HFFc6 (cell line): Measurements from ENCODE around the gene UNK. TPM values are rescaled to one million over a fixed set of nuclear protein-coding genes. Genes with fewer than 3 reads are reported as not detected.
"Not testable (repeated sequence)": the region's sequence is repeated elsewhere in the genome, so short reads cannot be mapped to it uniquely, and the experiment has no call there.

ENCODE experiments used
- DNase-seq: peaks from one replicate; pipeline ENCODE4 v3.0.0-alpha.2; 2018
- H3K27ac Mint-ChIP-seq: 2 replicates; pipeline ENCODE4 v1.8.0; 2020; ENCODE audit warnings: mild to moderate bottlenecking, mixed read lengths
- H3K27me3 Mint-ChIP-seq: 2 replicates; pipeline ENCODE4 v1.8.0; 2021; ENCODE audit warnings: mild to moderate bottlenecking, moderate library complexity, mixed read lengths; ENCODE audit not compliant: insufficient read depth
- H3K36me3 Mint-ChIP-seq: 2 replicates; pipeline ENCODE4 v1.8.0; 2021; ENCODE audit warnings: low read depth, mixed read lengths
- H3K4me1 Mint-ChIP-seq: 2 replicates; pipeline ENCODE4 v1.8.0; 2020; ENCODE audit warnings: low read depth, mixed read lengths
- H3K4me3 Mint-ChIP-seq: 2 replicates; pipeline ENCODE4 v1.8.0; 2020; ENCODE audit warnings: mild to moderate bottlenecking, moderate library complexity, mixed read lengths
- H3K9me3 Mint-ChIP-seq: 2 replicates; pipeline ENCODE4 v1.8.0; 2020; ENCODE audit warnings: mild to moderate bottlenecking, mixed read lengths
- total RNA-seq, 6 experiments: library from RNA; stranded (reverse); fragmentation: NEBNext Ultra II Directional; extraction: Animal tissue kit (Norgen Biotek cat#: 25700); gene quantifications; 2 replicates in 1 of 6; 3 replicates in 5 of 6; pipeline ENCODE4 v1.2.3, GENCODE V29; 2021
- TF ChIP-seq, protein P1 (sequence below): fragments of 200-600 bp; sonication (generic); IDR thresholded peaks from 2 replicates; pipeline ENCODE4 v1.5.0; 2021; ENCODE audit warnings: antibody characterized with exemption, mild to moderate bottlenecking

Gene UNK
- total RNA-seq, 6 experiments from 2014 or later = 12.7 to 18.6 (median 16.2) TPM

DNA sequence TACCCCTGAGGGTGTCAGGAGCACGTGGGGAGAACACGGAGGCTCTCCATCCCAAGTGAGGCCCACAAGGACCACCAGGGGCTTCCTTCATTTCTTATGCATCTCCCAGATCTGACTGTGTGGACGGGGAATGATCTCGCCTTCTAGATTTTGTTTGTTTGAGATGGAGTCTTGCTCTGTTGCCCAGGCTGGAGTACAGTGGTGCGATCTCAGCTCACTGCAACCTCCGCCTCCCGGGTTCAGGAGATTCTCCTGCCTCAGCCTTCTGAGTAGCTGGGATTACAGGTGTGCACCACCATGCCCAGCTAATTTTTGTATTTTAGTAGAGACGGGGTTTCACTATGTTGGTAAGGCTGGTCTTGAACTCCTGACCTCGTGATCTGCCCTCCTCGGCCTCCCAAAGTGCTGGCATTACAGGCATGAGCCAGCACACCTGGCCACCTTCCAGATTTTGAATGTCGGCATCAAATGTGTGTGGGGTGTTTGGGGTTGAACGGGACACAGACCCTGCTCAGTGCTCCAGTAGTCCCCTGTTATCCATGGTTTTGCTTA lies 84.2 kb downstream of the UNK start:
- not testable (repeated sequence) for H3K27me3 Mint-ChIP-seq, DNase-seq, H3K9me3 Mint-ChIP-seq, H3K36me3 Mint-ChIP-seq
- Mint-ChIP-seq H3K27ac (peak overlapping the region; percentile 88), H3K4me3 (peak overlapping the region; percentile 59; the same call in 1 of the 2 replicates), H3K4me1 (peaks cover 33% of the 10 kb centered on the region)

DNA sequence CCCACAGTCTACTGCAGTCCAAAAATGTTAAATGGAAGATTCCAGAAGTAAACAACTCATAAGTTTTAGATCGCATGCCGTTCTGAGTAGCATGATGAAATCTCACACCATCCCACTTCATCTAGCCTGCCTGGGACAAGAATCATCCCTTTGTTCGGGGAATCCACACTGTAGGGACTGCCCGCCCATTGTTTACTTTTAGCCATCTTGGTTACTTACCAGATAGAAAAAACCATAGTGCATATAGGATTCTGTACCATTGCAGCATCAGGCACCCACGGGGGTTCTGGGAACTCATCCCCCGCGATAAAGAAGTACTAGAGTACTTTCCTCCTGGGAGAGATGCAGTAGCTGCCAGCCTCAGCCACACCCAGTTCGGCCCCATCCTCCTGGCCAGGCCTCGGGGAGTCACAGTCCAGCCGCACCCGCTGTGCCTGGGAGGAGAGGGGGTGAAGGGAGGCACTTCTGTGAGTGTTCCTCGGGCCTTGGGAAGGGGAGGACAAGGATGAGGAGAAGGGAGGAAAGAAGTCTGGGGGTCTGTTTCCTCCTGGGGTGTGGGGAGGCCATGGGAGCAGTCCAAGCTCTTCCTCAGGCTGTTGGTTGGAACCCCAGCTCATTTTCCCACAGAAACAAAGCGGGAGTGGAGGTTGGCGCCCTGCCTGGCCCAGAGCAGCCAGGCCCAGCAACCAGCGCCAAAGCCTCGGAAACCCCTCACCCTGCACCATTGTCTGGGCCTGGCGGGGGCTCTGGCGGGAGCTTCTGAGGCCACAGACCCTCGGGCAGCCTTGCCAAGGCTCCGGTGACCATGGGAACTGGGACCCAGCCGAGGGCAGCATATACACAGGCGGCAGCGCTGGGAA lies 84.9 kb downstream of the UNK start:
- H3K27ac Mint-ChIP-seq = peak overlapping the region; percentile 88
- H3K27me3 Mint-ChIP-seq = no peaks in the 10 kb centered on the region; the same call in none of the 2 replicates
- peak; percentile 45 for DNase-seq
- no peaks in the 10 kb centered on the region for H3K36me3 Mint-ChIP-seq
- TF ChIP-seq, protein P1, sequence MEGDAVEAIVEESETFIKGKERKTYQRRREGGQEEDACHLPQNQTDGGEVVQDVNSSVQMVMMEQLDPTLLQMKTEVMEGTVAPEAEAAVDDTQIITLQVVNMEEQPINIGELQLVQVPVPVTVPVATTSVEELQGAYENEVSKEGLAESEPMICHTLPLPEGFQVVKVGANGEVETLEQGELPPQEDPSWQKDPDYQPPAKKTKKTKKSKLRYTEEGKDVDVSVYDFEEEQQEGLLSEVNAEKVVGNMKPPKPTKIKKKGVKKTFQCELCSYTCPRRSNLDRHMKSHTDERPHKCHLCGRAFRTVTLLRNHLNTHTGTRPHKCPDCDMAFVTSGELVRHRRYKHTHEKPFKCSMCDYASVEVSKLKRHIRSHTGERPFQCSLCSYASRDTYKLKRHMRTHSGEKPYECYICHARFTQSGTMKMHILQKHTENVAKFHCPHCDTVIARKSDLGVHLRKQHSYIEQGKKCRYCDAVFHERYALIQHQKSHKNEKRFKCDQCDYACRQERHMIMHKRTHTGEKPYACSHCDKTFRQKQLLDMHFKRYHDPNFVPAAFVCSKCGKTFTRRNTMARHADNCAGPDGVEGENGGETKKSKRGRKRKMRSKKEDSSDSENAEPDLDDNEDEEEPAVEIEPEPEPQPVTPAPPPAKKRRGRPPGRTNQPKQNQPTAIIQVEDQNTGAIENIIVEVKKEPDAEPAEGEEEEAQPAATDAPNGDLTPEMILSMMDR = no peak
- H3K4me1 Mint-ChIP-seq = peaks cover 27% of the 10 kb centered on the region
- H3K4me3 Mint-ChIP-seq = peak overlapping the region; percentile 59; the same call in 1 of the 2 replicates
- no peaks in the 10 kb centered on the region for H3K9me3 Mint-ChIP-seq

DNA sequence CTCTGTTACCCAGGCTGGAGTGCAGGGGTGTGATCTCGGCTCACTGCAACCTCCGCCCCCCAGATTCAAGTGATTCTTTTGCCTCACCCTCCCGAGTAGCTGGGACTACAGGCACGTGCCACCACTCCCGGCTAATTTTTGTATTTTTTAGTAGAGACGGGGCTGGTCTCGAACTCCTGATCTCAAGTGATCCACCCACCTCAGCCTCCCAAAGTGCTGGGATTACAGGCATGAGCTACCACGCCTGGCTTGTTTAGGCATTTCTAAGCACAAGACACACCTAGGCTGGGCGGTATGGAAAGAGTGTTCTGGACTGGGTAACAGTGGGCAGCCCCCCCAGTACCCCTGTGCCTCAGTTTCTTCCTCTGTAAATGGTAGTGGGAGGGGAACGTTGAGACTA lies 85.6 kb downstream of the UNK start:
- H3K4me1 Mint-ChIP-seq = peaks cover 21% of the 10 kb centered on the region
- not testable (repeated sequence) for DNase-seq, H3K4me3 Mint-ChIP-seq, H3K36me3 Mint-ChIP-seq, H3K9me3 Mint-ChIP-seq, H3K27me3 Mint-ChIP-seq
- H3K27ac Mint-ChIP-seq = peak overlapping the region; percentile 88; the same call in 1 of the 2 replicates

DNA sequence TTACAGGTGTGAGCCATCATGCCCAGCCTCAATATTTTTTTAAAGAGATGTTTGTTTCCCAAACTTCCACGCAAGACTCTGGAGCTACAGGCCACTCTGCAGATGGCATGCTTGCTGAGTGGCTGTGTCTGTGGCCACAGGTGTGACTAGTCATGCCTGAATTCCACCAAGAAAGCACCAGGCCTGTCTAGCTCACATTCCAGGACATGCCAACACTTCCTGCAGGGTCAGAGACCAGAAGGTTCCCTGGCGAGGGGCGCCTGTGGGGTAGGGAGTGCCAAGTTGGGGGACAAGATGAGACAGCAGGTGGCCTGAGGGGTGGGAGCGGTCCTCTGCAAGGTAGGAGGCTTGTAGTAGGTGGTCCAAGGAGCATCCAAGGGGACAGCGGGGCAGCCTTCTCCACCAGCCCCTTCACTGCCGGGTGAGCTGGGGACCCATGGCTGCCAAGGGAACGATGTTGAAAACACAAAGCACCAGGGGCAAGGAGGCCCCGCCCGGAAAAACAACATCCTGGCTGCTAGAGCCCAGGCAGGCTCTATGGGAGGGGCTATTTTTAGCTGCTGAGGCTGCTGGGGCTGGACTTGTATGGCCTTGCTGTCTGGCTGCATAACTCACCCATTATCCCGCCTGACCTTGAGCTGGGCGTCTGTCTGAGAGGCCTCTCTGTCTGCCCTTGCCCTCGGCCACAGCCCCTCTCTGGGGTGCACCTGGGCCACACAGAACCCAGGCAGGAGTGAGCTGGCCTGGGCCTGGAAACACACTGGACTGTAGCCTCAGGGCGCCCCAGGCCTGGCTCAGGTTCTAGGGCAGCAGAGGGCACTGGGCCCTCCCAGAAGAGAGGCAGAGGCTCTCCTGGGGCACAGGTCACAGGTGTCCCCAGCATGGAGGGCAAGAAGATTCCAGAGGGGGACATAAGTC lies 88.1 kb downstream of the UNK start:
- no peaks in the 10 kb centered on the region for H3K9me3 Mint-ChIP-seq
- H3K4me3 Mint-ChIP-seq = no peak overlapping the region

DNA sequence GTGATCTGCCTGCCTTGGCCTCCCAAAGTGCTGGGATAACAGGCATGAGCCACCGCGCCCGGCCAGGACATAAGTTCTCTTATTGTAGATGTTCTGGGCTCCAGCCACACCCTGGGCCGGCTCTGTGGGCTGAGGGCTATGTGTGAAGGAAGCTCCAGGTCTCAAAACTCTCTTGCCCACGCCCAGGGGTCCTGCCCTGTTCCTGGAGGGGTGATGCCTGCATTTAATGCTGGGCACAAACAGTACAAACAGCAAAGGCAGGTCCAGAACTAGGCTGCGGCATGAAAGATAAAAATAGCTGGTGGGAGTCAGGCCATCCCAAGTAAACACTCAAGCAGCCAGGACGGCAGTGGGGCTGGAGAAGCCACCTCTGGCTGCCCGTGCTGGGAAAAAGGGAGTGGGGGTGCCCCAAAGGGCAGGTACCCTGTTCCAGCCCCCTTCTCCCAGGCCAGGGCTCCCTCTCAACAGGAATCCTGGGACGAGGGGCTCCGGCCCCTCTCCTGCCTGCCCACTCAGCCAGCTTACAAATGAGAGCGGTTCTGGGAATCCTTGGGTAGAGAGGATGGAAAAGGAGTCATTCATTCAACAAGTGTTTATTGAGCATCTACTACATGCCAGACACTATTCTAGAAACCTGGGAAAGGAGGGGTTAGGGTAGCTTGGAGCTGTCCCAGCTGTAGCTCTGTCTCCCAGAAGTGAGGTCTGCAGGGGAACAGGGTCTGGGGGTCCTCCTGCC lies 89.1 kb downstream of the UNK start:
- TF ChIP-seq, protein P1 = no peak
- H3K4me3 Mint-ChIP-seq = no peak overlapping the region
- DNase-seq = no peak
- no peaks in the 10 kb centered on the region for H3K36me3 Mint-ChIP-seq
- no peaks in the 10 kb centered on the region for H3K9me3 Mint-ChIP-seq
- H3K27me3 Mint-ChIP-seq = no peaks in the 10 kb centered on the region; the same call in 1 of the 2 replicates
- no peak overlapping the region; the same call in 1 of the 2 replicates for H3K27ac Mint-ChIP-seq
- peaks cover 35% of the 10 kb centered on the region for H3K4me1 Mint-ChIP-seq

More for the DNA sequence above, 88.1 kb downstream of the UNK start:
- peak; percentile 73 for DNase-seq
- Mint-ChIP-seq H3K27me3 (no peaks in the 10 kb centered on the region; the same call in 1 of the 2 replicates), H3K36me3 (no peaks in the 10 kb centered on the region), H3K4me1 (peaks cover 35% of the 10 kb centered on the region), H3K27ac (peak overlapping the region; percentile 93)
- TF ChIP-seq, protein P1 = no peak
